Astrocyte (in vitro differentiated cells and primary cell): ENCODE data around the gene CWC22.

Experiments used
- EZH2 ChIP-seq: IDR thresholded peaks from 2 replicates; pipeline ENCODE4 v1.6.1; 2012; ENCODE audit warnings: mild to moderate bottlenecking, low read length, inconsistent platforms; ENCODE audit not compliant: insufficient read depth
- TF ChIP-seq, protein P1 (sequence below): IDR thresholded peaks from 2 replicates; pipeline ENCODE4 v1.5.1; 2011; ENCODE audit warnings: low read depth, mild to moderate bottlenecking, inconsistent platforms, low read length, moderate library complexity; ENCODE audit not compliant: insufficient read depth

GRCh38 chr2:179927041-179927440, 80.1 kb downstream of the CWC22 start:
- TF ChIP-seq, protein P1, sequence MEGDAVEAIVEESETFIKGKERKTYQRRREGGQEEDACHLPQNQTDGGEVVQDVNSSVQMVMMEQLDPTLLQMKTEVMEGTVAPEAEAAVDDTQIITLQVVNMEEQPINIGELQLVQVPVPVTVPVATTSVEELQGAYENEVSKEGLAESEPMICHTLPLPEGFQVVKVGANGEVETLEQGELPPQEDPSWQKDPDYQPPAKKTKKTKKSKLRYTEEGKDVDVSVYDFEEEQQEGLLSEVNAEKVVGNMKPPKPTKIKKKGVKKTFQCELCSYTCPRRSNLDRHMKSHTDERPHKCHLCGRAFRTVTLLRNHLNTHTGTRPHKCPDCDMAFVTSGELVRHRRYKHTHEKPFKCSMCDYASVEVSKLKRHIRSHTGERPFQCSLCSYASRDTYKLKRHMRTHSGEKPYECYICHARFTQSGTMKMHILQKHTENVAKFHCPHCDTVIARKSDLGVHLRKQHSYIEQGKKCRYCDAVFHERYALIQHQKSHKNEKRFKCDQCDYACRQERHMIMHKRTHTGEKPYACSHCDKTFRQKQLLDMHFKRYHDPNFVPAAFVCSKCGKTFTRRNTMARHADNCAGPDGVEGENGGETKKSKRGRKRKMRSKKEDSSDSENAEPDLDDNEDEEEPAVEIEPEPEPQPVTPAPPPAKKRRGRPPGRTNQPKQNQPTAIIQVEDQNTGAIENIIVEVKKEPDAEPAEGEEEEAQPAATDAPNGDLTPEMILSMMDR: no peak
- TF ChIP-seq EZH2: no peak
